ENCODE results near the gene UGT1A8.

DNA sequence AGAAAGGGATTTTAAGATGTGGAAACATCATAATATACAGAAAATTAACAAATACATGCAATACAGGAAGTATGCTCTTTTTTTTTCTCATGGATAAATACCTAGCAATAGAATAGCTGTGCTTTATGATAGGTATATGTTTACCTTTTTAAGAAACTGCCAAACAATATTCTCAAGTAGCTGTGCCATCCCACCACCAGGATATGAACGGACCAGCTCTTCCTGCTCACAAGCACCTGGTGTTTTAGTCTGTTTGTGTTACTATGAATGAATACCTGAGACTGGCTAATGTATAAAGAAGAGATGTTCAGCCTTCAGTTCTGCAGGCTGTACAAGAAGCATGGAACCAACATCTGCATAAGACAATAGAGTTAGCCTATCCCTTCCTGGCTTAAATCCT lies 19.9 kb upstream of the UGT1A8 start:
- TF ChIP-seq, protein P1, sequence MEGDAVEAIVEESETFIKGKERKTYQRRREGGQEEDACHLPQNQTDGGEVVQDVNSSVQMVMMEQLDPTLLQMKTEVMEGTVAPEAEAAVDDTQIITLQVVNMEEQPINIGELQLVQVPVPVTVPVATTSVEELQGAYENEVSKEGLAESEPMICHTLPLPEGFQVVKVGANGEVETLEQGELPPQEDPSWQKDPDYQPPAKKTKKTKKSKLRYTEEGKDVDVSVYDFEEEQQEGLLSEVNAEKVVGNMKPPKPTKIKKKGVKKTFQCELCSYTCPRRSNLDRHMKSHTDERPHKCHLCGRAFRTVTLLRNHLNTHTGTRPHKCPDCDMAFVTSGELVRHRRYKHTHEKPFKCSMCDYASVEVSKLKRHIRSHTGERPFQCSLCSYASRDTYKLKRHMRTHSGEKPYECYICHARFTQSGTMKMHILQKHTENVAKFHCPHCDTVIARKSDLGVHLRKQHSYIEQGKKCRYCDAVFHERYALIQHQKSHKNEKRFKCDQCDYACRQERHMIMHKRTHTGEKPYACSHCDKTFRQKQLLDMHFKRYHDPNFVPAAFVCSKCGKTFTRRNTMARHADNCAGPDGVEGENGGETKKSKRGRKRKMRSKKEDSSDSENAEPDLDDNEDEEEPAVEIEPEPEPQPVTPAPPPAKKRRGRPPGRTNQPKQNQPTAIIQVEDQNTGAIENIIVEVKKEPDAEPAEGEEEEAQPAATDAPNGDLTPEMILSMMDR (IDR thresholded peaks at IDR 0.05), result no peak
- no peak for TF ChIP-seq POLR2A (IDR thresholded peaks at IDR 0.05)

Data from heart left ventricle (tissue), 13 donors.